AG09319 (cell line): ENCODE measurements around the gene DOCK1.

Source experiments
- DNase-seq: peaks from one replicate; pipeline ENCODE4 v3.0.0-alpha.2; 2010; ENCODE audit warnings: low read depth; ENCODE audit errors: extremely low read depth
- CTCF ChIP-seq: IDR thresholded peaks from 2 replicates; pipeline ENCODE4 v1.5.1; 2011; ENCODE audit warnings: low read depth, mild to moderate bottlenecking, inconsistent platforms, low read length, moderate library complexity

DOCK1 gene

GRCh38 chr10:127496035-127496434 is 590.8 kb downstream of the DOCK1 start:
- TF ChIP-seq CTCF: no peak
- DNase-seq: no peak

GRCh38 chr10:127497685-127498084 is 592.5 kb downstream of the DOCK1 start:
- no peak for TF ChIP-seq CTCF
- no peak for DNase-seq

- no peak for DNase-seq
- no peak for TF ChIP-seq CTCF
These were observed 592.9 kb downstream of the DOCK1 start for GRCh38 chr10:127498087-127498486.

GRCh38 chr10:127500127-127500526 is 594.9 kb downstream of the DOCK1 start:
- no peak for DNase-seq
- no peak for TF ChIP-seq CTCF
